MM.1S (cell line): Measurements from ENCODE around the gene PDGFD.

Experiments
- DNase-seq: peaks from one replicate; pipeline ENCODE4 v3.0.0-alpha.2; 2015
- H2AFZ ChIP-seq: fragments of 300-600 bp; sonication (generic); 2 replicates; pipeline ENCODE4 v1.6.0; 2016; ENCODE audit warnings: antibody characterized with exemption, low read length
- H3F3A ChIP-seq: fragments of 300-600 bp; sonication (generic); 2 replicates; pipeline ENCODE4 v1.6.1; 2016; ENCODE audit warnings: mild to moderate bottlenecking, antibody characterized with exemption, low read length, moderate library complexity, mixed read lengths; ENCODE audit not compliant: insufficient read depth
- H3K27ac ChIP-seq: fragments of 300-600 bp; sonication (generic); 2 replicates; pipeline ENCODE4 v1.5.1; 2016; ENCODE audit warnings: mild to moderate bottlenecking, low read length
- H3K27me3 ChIP-seq: fragments of 300-600 bp; sonication (generic); replicated peaks from 2 replicates; pipeline ENCODE4 v1.6.0; 2016; ENCODE audit warnings: low read length; ENCODE audit not compliant: insufficient read depth
- H3K36me3 ChIP-seq: fragments of 300-600 bp; sonication (generic); replicated peaks from 2 replicates; pipeline ENCODE4 v1.6.1; 2016; ENCODE audit warnings: mild to moderate bottlenecking, low read length, mixed read lengths; ENCODE audit not compliant: insufficient read depth
- H3K4me1 ChIP-seq: fragments of 300-600 bp; sonication (generic); 2 replicates; pipeline ENCODE4 v1.6.1; 2016; ENCODE audit warnings: low read length, mixed read lengths
- H3K4me2 ChIP-seq: fragments of 300-600 bp; sonication (generic); 2 replicates; pipeline ENCODE4 v1.6.0; 2016; ENCODE audit warnings: low read depth, low read length
- H3K4me3 ChIP-seq: fragments of 300-600 bp; sonication (generic); 2 replicates; pipeline ENCODE4 v1.5.1; 2016; ENCODE audit warnings: low read length, mixed read lengths
- H3K79me2 ChIP-seq: fragments of 300-600 bp; sonication (generic); 2 replicates; pipeline ENCODE4 v1.6.1; 2016; ENCODE audit warnings: mixed run types, low read length, mixed read lengths
- H3K9ac ChIP-seq: fragments of 300-600 bp; sonication (generic); 2 replicates; pipeline ENCODE4 v1.6.1; 2016; ENCODE audit warnings: low read length, mixed read lengths
- H3K9me2 ChIP-seq: fragments of 300-600 bp; sonication (generic); replicated peaks from 2 replicates; pipeline ENCODE4 v1.6.1; 2016; ENCODE audit warnings: mild to moderate bottlenecking, low read length, mixed read lengths; ENCODE audit not compliant: insufficient read depth
- H3K9me3 ChIP-seq: fragments of 300-600 bp; sonication (generic); replicated peaks from 2 replicates; pipeline ENCODE4 v1.6.1; 2016; ENCODE audit warnings: mild to moderate bottlenecking, low read length, mixed read lengths; ENCODE audit not compliant: insufficient read depth
- H4K20me1 ChIP-seq: fragments of 300-600 bp; sonication (generic); 2 replicates; pipeline ENCODE4 v1.6.1; 2016; ENCODE audit warnings: mild to moderate bottlenecking, low read length, moderate library complexity, mixed read lengths; ENCODE audit not compliant: insufficient read depth
- EZH2 ChIP-seq: fragments of 300-600 bp; sonication (generic); optimal IDR thresholded peaks from 2 replicates; pipeline ENCODE3; 2017; ENCODE audit warnings: low read depth, mild to moderate bottlenecking, antibody characterized with exemption, low read length, mixed read lengths
- EZH2phosphoT487 ChIP-seq: fragments of 300-600 bp; sonication (generic); IDR thresholded peaks from 2 replicates; pipeline ENCODE4 v1.6.1; 2018; ENCODE audit warnings: antibody characterized with exemption, low read length
- TF ChIP-seq, protein P1 (sequence below): fragments of 300-600 bp; sonication (generic); IDR thresholded peaks from 2 replicates; pipeline ENCODE4 v1.5.1; 2016; ENCODE audit warnings: antibody characterized with exemption, low read length, mixed read lengths

PDGFD gene

DNA sequence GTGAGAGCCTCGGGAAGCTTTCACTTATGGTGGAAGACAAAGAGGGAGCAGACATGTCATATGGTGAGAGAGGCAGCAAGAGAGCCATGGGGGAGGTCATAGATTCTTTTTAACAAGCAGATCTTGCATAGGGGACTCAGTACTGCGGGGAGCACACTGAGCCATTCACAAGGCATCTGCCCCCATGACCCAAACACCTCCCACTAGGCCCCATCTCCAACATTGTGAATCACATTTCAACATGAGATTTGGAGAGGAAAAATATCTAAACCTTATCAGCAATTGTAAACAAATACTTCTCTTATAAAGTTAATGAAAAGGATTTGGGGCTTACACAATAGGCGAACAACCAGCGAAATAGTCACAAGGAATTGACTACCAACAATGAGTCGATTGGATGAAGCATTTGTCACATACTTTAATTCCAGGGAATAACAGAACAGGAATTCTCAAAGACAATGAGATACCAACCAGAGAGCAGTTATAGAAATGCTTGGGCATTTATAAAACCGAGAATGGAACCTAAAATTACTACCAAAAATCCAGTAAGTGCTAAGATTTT is 120.2 kb downstream of the PDGFD start:
- Histone ChIP-seq H3K4me1 (no peaks in the 10 kb centered on the region), H4K20me1 (no peaks in the 10 kb centered on the region), H3K9me3 (no peaks in the 10 kb centered on the region), H3K79me2 (no peaks in the 10 kb centered on the region), H3K9ac (no peak overlapping the region), H3K4me2 (no peak overlapping the region), H3F3A (no peaks in the 10 kb centered on the region), H2AFZ (no peak overlapping the region), H3K36me3 (no peaks in the 10 kb centered on the region), H3K27me3 (no peaks in the 10 kb centered on the region), H3K27ac (no peak overlapping the region), H3K4me3 (no peak overlapping the region), H3K9me2 (no peaks in the 10 kb centered on the region)
- no peak for DNase-seq
- no peak for TF ChIP-seq EZH2

DNA sequence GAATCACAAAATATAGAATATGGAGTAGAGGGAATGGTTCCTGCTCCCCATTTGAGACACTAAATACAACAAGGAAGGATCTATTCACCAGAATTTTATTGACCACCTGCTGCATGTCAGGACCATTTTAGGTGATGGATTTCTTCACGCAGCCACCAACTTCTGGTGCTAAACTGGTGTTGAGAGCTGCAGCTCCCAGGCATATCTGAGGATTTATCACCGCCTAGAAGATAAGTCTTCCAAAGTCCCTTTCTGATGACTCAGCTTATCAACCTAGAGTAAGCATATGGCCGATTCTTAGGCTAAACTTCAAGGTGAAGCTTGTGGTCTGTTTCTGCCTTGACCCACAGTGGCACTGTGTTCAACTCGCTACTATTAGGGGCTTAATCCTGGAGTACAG is 120.8 kb downstream of the PDGFD start:
- no peak overlapping the region for H2AFZ ChIP-seq
- H3K9me2 ChIP-seq: no peaks in the 10 kb centered on the region
- TF ChIP-seq, protein P1, sequence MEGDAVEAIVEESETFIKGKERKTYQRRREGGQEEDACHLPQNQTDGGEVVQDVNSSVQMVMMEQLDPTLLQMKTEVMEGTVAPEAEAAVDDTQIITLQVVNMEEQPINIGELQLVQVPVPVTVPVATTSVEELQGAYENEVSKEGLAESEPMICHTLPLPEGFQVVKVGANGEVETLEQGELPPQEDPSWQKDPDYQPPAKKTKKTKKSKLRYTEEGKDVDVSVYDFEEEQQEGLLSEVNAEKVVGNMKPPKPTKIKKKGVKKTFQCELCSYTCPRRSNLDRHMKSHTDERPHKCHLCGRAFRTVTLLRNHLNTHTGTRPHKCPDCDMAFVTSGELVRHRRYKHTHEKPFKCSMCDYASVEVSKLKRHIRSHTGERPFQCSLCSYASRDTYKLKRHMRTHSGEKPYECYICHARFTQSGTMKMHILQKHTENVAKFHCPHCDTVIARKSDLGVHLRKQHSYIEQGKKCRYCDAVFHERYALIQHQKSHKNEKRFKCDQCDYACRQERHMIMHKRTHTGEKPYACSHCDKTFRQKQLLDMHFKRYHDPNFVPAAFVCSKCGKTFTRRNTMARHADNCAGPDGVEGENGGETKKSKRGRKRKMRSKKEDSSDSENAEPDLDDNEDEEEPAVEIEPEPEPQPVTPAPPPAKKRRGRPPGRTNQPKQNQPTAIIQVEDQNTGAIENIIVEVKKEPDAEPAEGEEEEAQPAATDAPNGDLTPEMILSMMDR: no peak
- no peak for TF ChIP-seq EZH2
- no peak for TF ChIP-seq EZH2phosphoT487
- no peak overlapping the region for H3K9ac ChIP-seq
- H3F3A ChIP-seq: no peaks in the 10 kb centered on the region
- no peaks in the 10 kb centered on the region for H3K4me1 ChIP-seq
- no peaks in the 10 kb centered on the region for H3K9me3 ChIP-seq
- no peaks in the 10 kb centered on the region for H3K79me2 ChIP-seq
- H3K27me3 ChIP-seq: no peaks in the 10 kb centered on the region
- DNase-seq: no peak
- H3K4me2 ChIP-seq: no peak overlapping the region
- H3K4me3 ChIP-seq: no peak overlapping the region
- no peaks in the 10 kb centered on the region for H3K36me3 ChIP-seq
- no peaks in the 10 kb centered on the region for H4K20me1 ChIP-seq
- no peak overlapping the region for H3K27ac ChIP-seq

DNA sequence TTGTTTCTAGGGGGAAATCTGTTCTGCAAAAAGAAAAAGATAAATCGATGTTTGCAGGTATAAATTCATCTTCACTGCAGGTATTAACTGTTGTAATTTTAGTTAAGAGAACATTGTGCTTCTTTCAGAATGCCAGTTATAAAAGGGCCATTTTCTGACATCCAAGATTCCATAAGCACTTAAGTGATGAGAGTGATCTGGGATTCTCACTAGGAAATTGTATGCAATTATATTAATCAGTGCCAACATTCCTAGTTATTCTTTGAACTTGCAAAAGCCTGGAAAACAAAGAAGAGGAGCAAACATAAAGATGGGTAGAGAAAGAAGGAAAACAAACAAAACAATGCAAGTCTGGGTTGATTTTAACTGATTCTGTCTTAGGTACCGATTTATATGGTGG is 122.2 kb downstream of the PDGFD start:
- Histone ChIP-seq H2AFZ (no peak overlapping the region), H3K4me2 (no peak overlapping the region), H3K27ac (no peak overlapping the region), H3F3A (no peaks in the 10 kb centered on the region), H3K27me3 (no peaks in the 10 kb centered on the region), H3K9me3 (no peaks in the 10 kb centered on the region), H3K4me1 (no peaks in the 10 kb centered on the region), H3K9me2 (no peaks in the 10 kb centered on the region), H3K4me3 (no peak overlapping the region), H3K9ac (no peak overlapping the region), H4K20me1 (no peaks in the 10 kb centered on the region), H3K36me3 (no peaks in the 10 kb centered on the region), H3K79me2 (no peaks in the 10 kb centered on the region)
- no peak for DNase-seq
- TF ChIP-seq EZH2phosphoT487 (no peak), EZH2 (no peak)
- TF ChIP-seq, protein P1: no peak

DNA sequence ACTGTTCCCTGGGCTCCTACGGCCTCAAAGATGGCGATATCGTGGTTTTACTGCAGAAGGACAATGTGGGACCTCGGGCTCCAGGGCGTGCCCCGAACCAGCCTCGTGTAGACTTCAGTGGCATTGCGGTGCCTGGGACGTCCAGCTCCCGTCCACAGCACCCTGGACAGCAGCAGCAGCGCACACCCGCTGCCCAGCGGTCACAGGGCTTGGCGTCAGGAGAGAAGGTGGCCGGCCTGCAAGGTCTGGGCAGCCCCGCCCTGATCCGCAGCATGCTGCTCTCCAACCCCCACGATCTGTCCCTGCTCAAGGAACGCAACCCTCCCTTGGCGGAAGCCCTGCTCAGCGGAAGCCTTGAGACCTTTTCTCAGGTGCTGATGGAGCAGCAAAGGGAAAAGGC is 127.0 kb downstream of the PDGFD start:
- no peak overlapping the region for H2AFZ ChIP-seq
- H3K9me3 ChIP-seq: no peaks in the 10 kb centered on the region
- H3K79me2 ChIP-seq: no peaks in the 10 kb centered on the region
- no peaks in the 10 kb centered on the region for H3K27me3 ChIP-seq
- no peak overlapping the region for H3K27ac ChIP-seq
- no peak overlapping the region for H3K9ac ChIP-seq
- H4K20me1 ChIP-seq: no peaks in the 10 kb centered on the region
- H3K9me2 ChIP-seq: no peaks in the 10 kb centered on the region
- no peak overlapping the region for H3K4me3 ChIP-seq
- DNase-seq: no peak
- H3K4me1 ChIP-seq: no peaks in the 10 kb centered on the region
- no peaks in the 10 kb centered on the region for H3F3A ChIP-seq
- TF ChIP-seq EZH2: no peak
- TF ChIP-seq, protein P1: no peak
- no peak for TF ChIP-seq EZH2phosphoT487
- H3K4me2 ChIP-seq: no peak overlapping the region
- H3K36me3 ChIP-seq: no peaks in the 10 kb centered on the region
